A172 (cell line): ENCODE data around the gene FBXL4. TPM values are rescaled to one million over a fixed set of nuclear protein-coding genes. Genes with fewer than 3 reads are reported as not detected.
A peak's percentile ranks its signal among the peaks of the same experiment; 100 is the strongest.

Experiments
- DNase-seq: peaks from one replicate; pipeline ENCODE4 v3.0.0-alpha.2; 2015; ENCODE audit warnings: low spot score
- total RNA-seq: library from RNA; depleted of rRNA; stranded (reverse); fragments of >200 nt; shearing (Covaris generic); gene quantifications from 2 replicates; pipeline ENCODE4 v1.2.3, GENCODE V29; 2014; rRNA removed

The FBXL4 gene
- total RNA-seq, 1 experiment from 2014 or later = 9.7 TPM

GRCh38 chr6:98824902-98825599 is 122.7 kb downstream of the FBXL4 start:
- no peak for DNase-seq

GRCh38 chr6:98824162-98824901 is 123.4 kb downstream of the FBXL4 start:
- DNase-seq = no peak

- no peak for DNase-seq
These were observed 124.2 kb downstream of the FBXL4 start for GRCh38 chr6:98823428-98824161.

GRCh38 chr6:98821756-98822405 is 125.9 kb downstream of the FBXL4 start:
- DNase-seq = peak; percentile 42

Other genes starting within 250 kb of the FBXL4 start
- 0.91 and 0.93 TPM in 2 replicates for gene POU3F2, start 113.4 kb downstream of the FBXL4 start, total RNA-seq